HG03095 (cell line): ENCODE measurements around the gene RXYLT1.

Experiments used
- ATAC-seq: cut with Tn5 transposase; IDR thresholded peaks from one replicate; pipeline ENCODE4 v1.9.1; 2021; ENCODE audit warnings: moderate library complexity; ENCODE audit not compliant: unreplicated experiment

Gene RXYLT1

GRCh38 chr12:63795944-63796343, 16.2 kb downstream of the RXYLT1 start:
- ATAC-seq, result no peak

- ATAC-seq, result no peak
Measured at GRCh38 chr12:63802012-63802608, 22.4 kb downstream of the RXYLT1 start.

GRCh38 chr12:63804746-63805145, 25.0 kb downstream of the RXYLT1 start:
- no peak for ATAC-seq

GRCh38 chr12:63805704-63806672, 26.3 kb downstream of the RXYLT1 start:
- ATAC-seq, result no peak

GRCh38 chr12:63808631-63809030, 28.9 kb downstream of the RXYLT1 start:
- no peak for ATAC-seq

GRCh38 chr12:63809566-63809965, 29.9 kb downstream of the RXYLT1 start:
- ATAC-seq, result no peak

GRCh38 chr12:63811334-63811733, 31.6 kb downstream of the RXYLT1 start:
- no peak for ATAC-seq

- ATAC-seq, result no peak
Measured at GRCh38 chr12:63811755-63812154, 32.0 kb downstream of the RXYLT1 start.

GRCh38 chr12:63814146-63814772, 34.5 kb downstream of the RXYLT1 start:
- ATAC-seq, result peak; percentile 34

GRCh38 chr12:63815482-63815852, 35.8 kb downstream of the RXYLT1 start:
- ATAC-seq, result no peak

- ATAC-seq, result peak; percentile 42
Measured at GRCh38 chr12:63816031-63816430, 36.3 kb downstream of the RXYLT1 start.

- ATAC-seq, result no peak
Measured at GRCh38 chr12:63820427-63820826, 40.7 kb downstream of the RXYLT1 start.

GRCh38 chr12:63821781-63822251, 42.1 kb downstream of the RXYLT1 start:
- no peak for ATAC-seq

- ATAC-seq, result no peak
Measured at GRCh38 chr12:63822352-63822751, 42.6 kb downstream of the RXYLT1 start.

- ATAC-seq, result no peak
Measured at GRCh38 chr12:63823040-63823439, 43.3 kb downstream of the RXYLT1 start.

- ATAC-seq, result peak; percentile 79
Measured at GRCh38 chr12:63826006-63826585, 46.4 kb downstream of the RXYLT1 start.

GRCh38 chr12:63828867-63829266, 49.2 kb downstream of the RXYLT1 start:
- ATAC-seq, result no peak

- no peak for ATAC-seq
Measured at GRCh38 chr12:63836046-63836445, 56.3 kb downstream of the RXYLT1 start.

GRCh38 chr12:63836936-63837335, 57.2 kb downstream of the RXYLT1 start:
- no peak for ATAC-seq

GRCh38 chr12:63838411-63838810, 58.7 kb downstream of the RXYLT1 start:
- ATAC-seq, result no peak

GRCh38 chr12:63841011-63841410, 61.3 kb downstream of the RXYLT1 start:
- no peak for ATAC-seq
